GM21786 (cell line): ENCODE results near the gene SLC16A2.

Experiments used
- ATAC-seq: cut with Tn5 transposase; IDR thresholded peaks from one replicate; pipeline ENCODE4 v1.9.1; 2021; ENCODE audit not compliant: unreplicated experiment

The SLC16A2 gene

GRCh38 chrX:74421036-74421739, at the start of gene SLC16A2:
Gene SLC16A2, plus strand, starts transcription at chrX:74421493. Its CDS starts 145 bp downstream, at chrX:74421638.
- no peak for ATAC-seq

DNA sequence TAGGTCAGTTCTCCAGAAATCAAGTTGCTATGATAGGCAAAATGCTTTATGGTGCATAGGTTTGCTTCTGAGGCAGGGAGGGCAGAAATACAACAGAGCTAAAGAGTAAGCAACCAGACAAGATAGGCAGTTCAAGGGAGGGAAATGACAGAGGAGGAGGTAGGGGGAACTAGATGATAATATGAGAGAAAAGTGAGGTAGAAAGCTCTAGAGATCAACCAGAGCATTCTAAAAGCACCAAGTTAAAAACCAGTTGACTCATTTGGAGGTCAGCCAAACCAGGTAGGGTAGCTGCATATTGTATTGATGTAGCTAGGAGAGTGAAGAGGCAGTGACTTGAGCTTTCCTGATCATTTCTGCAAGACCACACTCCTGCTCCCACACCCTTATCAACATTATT, 49.0 kb upstream of the SLC16A2 start:
- ATAC-seq, result no peak

DNA sequence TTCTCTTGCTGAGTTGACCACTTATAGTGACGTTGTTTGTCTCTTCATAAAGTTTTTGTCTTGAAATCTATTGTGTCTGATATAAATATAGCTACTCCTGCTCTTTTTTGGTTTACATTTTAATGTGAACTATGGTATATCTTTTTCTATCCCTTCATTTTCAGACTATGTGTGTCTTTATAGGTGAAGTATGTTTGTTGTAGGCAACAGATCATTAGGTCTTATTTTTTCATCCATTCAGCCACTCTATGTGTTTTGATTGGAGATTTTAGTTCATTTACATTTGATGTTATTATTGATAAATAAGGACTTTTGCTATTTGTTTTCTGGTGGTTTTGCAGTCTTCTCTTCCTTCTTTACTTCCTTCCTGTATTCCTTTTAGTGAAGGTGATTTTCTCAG, 44.0 kb upstream of the SLC16A2 start:
- no peak for ATAC-seq

DNA sequence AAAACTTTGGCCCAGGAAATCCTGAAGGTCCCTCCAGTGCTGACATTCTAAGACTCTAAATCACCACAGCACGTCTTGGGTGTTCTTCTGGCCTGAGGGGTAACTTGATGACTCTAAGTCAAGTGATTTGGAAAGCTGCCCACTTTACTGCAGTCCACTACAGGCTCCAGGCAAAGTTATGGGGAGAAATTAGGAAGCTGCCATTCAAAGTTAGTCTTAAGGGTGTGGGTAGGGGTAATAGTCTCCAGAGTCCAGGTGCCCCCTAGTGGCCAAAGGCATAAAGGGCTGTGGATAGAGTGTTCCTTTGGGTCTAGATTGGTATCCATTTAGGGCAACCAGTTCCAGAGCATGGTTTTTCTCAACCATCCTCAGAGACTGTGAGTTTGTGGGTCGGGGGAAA, 38.7 kb upstream of the SLC16A2 start:
- ATAC-seq, result peak; percentile 86

- peak; percentile 43 for ATAC-seq
These were observed 37.7 kb upstream of the SLC16A2 start for GRCh38 chrX:74383611-74384010.

DNA sequence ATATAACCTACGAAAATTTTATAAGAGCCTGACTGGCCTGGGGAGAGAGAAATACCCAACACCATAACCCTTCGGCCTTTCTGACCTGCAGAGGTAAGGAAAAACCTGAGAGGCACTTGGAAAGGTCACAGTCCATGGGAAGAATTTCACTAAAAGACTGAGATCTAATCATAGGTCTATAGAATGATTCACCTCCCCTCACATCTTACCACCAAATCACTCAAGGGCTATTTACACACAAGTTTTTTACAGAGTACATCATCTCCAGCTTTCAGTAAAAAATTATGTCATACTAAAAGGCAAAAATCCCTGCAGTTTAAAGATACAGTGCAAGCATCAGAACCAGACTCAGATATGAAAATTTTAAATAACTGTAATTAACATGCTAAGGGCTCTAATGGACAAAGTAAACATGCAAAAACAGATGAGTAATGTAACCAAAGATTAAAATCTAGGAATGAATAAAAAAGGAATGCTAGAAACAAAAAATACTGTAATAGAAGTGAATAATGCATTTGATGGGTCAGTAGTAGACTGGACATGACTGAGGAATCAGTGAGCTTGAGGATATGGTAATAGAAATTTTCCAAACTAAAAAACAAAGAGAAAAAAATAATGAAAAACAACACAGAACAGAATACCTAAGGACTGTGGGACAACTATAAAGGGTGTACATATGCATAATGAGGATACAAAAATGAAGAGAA, 32.1 kb upstream of the SLC16A2 start:
- no peak for ATAC-seq

DNA sequence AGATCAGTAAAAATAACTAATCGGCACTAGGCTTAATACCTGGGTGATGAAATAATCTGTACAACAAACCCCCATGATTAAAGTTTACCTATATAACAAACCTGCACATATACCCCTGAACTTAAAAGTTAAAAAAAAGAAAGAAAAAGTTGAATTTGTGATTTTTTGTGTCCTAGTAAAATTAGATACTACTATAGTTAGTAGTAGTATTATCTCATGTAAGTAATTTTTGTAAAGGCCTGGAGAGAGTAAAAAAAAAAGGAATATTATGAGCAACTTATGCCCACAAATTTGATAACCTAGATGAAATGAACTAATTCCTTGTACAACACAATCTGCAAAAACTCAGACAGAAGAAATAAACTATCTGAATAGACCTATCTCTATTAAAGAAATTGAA, 25.7 kb upstream of the SLC16A2 start:
- ATAC-seq, result no peak

- no peak for ATAC-seq
These were observed 15.3 kb upstream of the SLC16A2 start for GRCh38 chrX:74405973-74406489.

- ATAC-seq, result peak; percentile 58
These were observed 13.0 kb upstream of the SLC16A2 start for GRCh38 chrX:74408304-74408703.

DNA sequence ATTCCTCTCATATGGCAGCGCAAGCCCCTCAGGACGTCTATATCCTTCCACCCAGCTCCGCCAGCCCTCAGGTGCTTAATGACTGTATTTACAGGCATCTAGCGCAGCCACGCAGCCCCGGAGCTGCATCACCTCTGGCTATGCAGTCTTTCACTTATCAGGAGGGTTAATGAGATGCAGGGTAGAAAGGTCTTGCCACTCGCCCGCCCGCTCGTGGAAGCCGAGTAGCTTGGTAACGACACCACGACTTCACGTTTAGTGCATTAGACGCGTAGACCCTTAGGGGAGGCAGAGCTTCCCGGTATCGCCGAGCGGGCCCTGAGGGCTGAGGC, 1.5 kb upstream of the SLC16A2 start:
- no peak for ATAC-seq

GRCh38 chrX:74420196-74421035, 877 bp upstream of the SLC16A2 start:
- no peak for ATAC-seq

DNA sequence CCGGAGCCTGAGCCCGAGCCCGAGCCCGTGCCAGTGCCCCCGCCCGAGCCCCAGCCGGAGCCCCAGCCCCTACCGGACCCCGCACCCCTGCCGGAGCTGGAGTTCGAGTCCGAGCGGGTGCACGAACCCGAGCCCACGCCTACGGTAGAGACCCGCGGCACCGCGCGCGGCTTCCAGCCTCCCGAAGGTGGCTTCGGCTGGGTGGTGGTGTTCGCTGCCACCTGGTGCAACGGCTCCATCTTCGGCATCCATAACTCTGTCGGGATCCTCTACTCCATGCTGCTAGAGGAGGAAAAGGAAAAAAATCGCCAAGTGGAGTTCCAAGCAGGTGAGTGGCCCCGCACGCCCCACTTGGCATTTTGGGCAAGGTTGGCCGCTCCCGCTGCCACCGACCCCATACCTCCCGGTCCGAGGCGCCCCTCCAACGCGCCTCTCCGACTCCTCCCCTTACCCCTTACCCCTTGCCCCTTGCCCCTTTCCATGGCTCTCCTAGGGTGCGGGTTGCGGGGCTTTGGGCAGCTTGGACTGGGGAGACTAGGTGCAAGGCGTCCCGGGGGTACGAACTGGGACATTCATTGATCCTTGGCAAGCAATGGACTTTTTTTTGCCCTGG, 553 bp downstream of the SLC16A2 start:
- no peak for ATAC-seq

GRCh38 chrX:74422576-74423288, 1.4 kb downstream of the SLC16A2 start:
- no peak for ATAC-seq

DNA sequence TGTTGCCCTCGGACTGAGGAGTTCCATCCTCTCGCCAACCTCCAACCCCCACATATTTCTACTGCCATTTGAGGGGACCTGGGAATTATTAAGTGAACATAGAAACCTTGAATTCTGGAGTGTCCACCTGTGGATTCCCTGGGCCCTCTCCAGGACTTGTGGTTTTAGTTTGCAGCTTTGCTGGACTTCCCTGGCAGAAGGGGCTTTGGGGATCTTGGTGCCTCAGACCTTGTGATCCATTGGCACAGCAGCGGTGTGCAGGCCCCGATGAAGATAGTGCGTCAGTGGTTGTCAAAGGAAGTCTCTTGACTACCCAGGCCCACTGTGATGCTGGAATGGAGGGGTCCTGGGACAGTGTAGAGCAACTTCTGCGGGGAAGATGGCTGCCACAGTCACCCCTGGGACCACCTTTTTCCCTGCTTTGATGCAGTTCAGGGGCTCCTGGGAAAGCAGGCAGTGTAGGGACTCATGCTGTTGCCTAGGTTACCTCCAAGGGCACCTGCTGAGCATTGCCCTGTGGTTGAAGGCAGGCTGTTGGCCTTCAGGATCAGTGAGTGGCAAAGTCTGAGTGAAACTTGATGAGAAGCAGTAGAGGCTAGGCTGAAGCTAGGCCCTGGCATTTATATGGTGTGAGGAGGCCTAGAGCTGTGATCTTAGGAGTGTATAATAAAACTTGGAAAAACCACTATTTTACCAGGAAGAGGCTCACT, 2.2 kb downstream of the SLC16A2 start:
- no peak for ATAC-seq

GRCh38 chrX:74426071-74426470, 4.8 kb downstream of the SLC16A2 start:
- no peak for ATAC-seq

DNA sequence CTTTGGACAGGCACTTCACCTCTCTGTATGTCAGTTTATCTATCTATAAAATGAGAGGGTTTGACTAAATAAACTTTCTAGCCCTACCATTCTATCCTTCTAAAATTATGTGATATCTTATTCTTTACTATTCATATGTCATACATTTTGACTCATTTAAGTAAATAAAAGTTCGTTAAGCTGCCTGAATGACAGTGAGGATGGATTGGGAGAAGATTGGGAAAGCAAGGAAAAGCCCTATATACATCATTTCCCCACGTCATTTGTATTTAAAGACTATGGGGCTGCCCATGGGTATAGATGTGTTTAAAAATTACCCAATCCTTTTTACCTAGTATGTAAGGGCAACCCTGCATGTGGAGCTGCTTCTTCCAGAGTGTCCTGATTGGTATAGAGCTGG, 5.3 kb downstream of the SLC16A2 start:
- ATAC-seq, result no peak

DNA sequence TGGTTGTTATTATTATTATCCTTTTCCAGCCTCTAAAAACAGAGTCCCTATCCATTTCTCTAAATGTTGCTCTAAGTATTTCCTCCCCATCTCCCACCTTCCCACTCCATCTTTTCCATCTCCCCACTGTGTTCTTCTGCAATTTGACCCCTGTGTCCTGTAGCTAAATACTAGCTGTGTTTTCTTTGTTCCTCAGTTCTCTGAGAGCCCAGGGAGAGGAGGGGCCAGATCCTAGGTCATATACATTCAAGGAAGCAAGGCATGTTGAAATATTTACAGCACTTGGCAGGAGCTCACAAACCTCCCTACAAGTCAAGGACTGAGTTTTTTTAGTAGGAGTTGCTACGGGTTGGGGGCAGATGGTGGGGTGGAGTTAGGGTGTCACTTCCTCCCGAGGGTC, 10.5 kb downstream of the SLC16A2 start:
- ATAC-seq, result no peak

DNA sequence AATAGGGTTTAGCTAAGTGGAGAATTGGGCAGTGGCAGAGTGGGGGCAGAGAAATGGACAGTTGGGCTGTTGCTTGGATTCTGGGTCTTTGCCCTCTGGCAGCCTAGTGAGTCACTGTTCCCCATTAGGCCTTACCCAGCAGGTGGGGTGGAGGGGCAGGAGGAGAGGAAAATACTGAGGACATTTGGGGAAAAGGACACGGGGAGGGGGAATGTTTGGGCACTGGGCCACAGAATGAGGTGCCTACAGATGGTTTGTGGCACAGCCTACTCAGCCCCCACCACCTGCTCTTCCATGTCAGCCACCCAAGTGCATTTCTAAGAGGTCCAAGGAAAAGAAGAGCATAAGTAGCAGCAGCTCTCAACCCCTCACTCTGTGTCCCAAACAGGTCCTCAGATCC, 13.0 kb downstream of the SLC16A2 start:
- ATAC-seq, result no peak

- no peak for ATAC-seq
These were observed 16.2 kb downstream of the SLC16A2 start for GRCh38 chrX:74437530-74437929.

DNA sequence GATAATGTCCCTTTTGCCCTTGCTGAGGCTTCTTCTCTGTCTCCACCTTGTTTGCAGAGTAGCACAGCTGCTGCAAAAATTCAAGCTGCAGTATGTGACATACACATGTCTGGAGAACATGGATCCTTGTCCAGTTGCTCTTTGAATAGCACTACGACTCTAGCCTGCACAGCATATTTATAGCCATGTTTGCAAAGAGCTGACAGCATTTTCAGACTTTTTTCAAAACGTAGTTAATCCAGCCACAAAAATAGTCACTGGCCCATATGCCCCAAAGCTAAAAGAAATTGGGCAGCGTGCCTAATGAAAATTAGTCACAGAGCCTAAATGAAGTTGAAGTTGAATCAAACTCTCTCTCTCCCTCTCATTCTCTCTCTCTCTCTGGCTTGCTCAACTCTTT, 17.5 kb downstream of the SLC16A2 start:
- ATAC-seq, result no peak
